Central memory CD8-positive, alpha-beta T cell (primary cell): Measurements from ENCODE around the gene PIM1.
A peak's percentile ranks its signal among the peaks of the same experiment; 100 is the strongest.
"Not testable (repeated sequence)": the region's sequence is repeated elsewhere in the genome, so short reads cannot be mapped to it uniquely, and the experiment has no call there.

Experiments used
- ATAC-seq: fragments of 150-1000 bp; cut with Tn5 transposase; replicated peaks from 2 replicates; pipeline ENCODE4 v1.10.0; 2022; ENCODE audit warnings: mild to moderate bottlenecking, moderate FRiP score, moderate number of reproducible peaks; ENCODE audit not compliant: poor library complexity, severe bottlenecking; ENCODE audit errors: extremely low read depth
- DNase-seq, 2 donors: peaks; one replicate each; pipeline ENCODE4 v3.0.0; 2021; ENCODE audit warnings: low spot score in 2 of 2
- H3K27ac Mint-ChIP-seq: one replicate; pipeline ENCODE4 v1.8.0; 2022; ENCODE audit warnings: low read depth, mild to moderate bottlenecking, moderate library complexity, mixed read lengths
- H3K27me3 Mint-ChIP-seq: one replicate; pipeline ENCODE4 v1.8.0; 2022; ENCODE audit warnings: mixed read lengths
- H3K36me3 Mint-ChIP-seq: one replicate; pipeline ENCODE4 v1.8.0; 2022; ENCODE audit warnings: mild to moderate bottlenecking, moderate library complexity, mixed read lengths; ENCODE audit not compliant: insufficient read depth
- H3K4me1 Mint-ChIP-seq: one replicate; pipeline ENCODE4 v1.8.0; 2022; ENCODE audit warnings: mixed read lengths
- H3K4me3 Mint-ChIP-seq: one replicate; pipeline ENCODE4 v1.8.0; 2022; ENCODE audit warnings: mild to moderate bottlenecking, moderate library complexity, mixed read lengths
- H3K9me3 Mint-ChIP-seq: one replicate; pipeline ENCODE4 v1.8.0; 2022; ENCODE audit warnings: mixed read lengths

The PIM1 gene

GRCh38 chr6:37177077-37177934 lies 7.4 kb downstream of the PIM1 start:
- no peak overlapping the region for H3K27ac Mint-ChIP-seq

GRCh38 chr6:37177935-37178517 lies 8.1 kb downstream of the PIM1 start:
- H3K4me3 Mint-ChIP-seq: no peak overlapping the region
- H3K27ac Mint-ChIP-seq: no peak overlapping the region
- H3K36me3 Mint-ChIP-seq: peaks cover 38% of the 10 kb centered on the region
- ATAC-seq (no peak), DNase-seq (no peak)
- H3K27me3 Mint-ChIP-seq: no peaks in the 10 kb centered on the region
- peaks cover 45% of the 10 kb centered on the region for H3K4me1 Mint-ChIP-seq
- H3K9me3 Mint-ChIP-seq: no peaks in the 10 kb centered on the region

More at GRCh38 chr6:37177077-37177934, 7.4 kb downstream of the PIM1 start:
- peaks cover 47% of the 10 kb centered on the region for H3K4me1 Mint-ChIP-seq
- no peak for DNase-seq
- H3K9me3 Mint-ChIP-seq: no peaks in the 10 kb centered on the region
- no peak overlapping the region for H3K4me3 Mint-ChIP-seq
- H3K27me3 Mint-ChIP-seq: no peaks in the 10 kb centered on the region
- peaks cover 46% of the 10 kb centered on the region for H3K36me3 Mint-ChIP-seq
- no peak for ATAC-seq

- no peak overlapping the region for H3K4me3 Mint-ChIP-seq
- DNase-seq: no peak
- ATAC-seq: no peak
- peaks cover 19% of the 10 kb centered on the region for H3K36me3 Mint-ChIP-seq
- no peaks in the 10 kb centered on the region for H3K9me3 Mint-ChIP-seq
- H3K27ac Mint-ChIP-seq: no peak overlapping the region
- H3K27me3 Mint-ChIP-seq: no peaks in the 10 kb centered on the region
- H3K4me1 Mint-ChIP-seq: peaks cover 34% of the 10 kb centered on the region
Observed at GRCh38 chr6:37180075-37180474, 10.1 kb downstream of the PIM1 start.

DNA sequence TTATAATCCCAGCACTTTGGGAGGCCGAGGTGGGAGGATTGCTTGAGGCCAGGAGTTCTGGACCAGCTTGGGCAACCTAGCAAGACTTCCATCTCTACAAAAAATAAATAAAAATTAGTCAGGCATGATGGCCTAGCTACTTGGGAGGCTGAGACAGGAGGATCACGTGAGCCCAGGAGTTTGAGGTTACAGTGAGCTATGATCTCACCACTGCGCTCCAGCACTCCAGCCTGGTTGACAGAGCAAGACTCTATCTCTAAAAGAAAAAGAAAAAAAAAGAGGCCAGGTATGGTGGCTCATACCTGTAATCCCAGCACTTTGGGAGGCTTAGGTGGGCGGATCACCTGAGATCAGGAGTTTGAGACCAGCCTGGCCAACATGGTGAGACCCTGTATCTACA lies 10.7 kb downstream of the PIM1 start:
- not testable (repeated sequence) for ATAC-seq, H3K4me3 Mint-ChIP-seq, H3K27ac Mint-ChIP-seq, H3K27me3 Mint-ChIP-seq, H3K9me3 Mint-ChIP-seq, DNase-seq
- peaks cover 31% of the 10 kb centered on the region for H3K4me1 Mint-ChIP-seq
- H3K36me3 Mint-ChIP-seq: peaks cover 13% of the 10 kb centered on the region

DNA sequence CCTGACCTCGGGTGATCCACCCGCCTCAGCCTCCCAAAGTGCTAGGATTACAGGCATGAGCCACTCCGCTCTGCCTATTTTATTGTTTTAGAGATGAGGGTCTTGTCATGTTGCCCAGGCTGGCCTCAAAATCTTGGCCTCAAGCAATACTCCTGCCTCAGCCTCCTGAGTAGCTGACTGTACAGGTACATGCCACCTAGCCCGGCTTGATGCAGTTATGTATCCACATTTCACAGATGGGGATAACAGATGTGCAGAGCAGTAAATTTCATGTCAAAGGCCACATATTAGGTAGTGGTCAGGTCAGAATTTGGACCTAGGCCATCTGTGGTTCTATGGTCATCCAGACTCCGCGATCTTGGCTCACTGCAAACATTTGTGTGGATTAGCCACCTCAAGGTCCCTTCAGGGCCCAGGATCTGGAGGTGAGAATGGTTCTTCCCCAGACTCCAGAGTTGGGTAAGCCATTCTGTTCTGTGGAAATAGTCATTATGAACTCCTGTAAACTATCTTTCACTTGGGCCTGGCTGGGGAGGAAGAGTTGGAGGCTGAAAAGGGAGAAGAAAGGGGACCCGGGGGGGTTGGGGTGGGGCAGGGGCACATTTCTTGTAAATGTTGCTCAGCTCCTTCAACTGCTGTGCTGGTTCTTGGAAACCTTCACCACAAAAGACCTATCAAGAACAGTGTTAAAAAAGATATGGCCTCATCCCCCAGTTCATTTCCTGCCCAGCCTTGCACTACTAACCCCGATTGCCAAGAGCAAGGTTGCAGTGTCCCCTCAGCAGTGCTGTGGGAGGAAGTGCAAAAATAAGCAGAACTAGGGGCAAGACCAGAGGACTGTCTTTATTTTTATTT lies 13.0 kb downstream of the PIM1 start:
- peak overlapping the region; percentile 50 for H3K4me3 Mint-ChIP-seq
- H3K27me3 Mint-ChIP-seq: no peaks in the 10 kb centered on the region
- H3K36me3 Mint-ChIP-seq: peaks cover 3% of the 10 kb centered on the region
- ATAC-seq (peak; percentile 100), DNase-seq (peak in 1 of 2 donors; percentile 61)
- peaks cover 36% of the 10 kb centered on the region for H3K4me1 Mint-ChIP-seq
- no peaks in the 10 kb centered on the region for H3K9me3 Mint-ChIP-seq
- H3K27ac Mint-ChIP-seq: peak overlapping the region; percentile 44

DNA sequence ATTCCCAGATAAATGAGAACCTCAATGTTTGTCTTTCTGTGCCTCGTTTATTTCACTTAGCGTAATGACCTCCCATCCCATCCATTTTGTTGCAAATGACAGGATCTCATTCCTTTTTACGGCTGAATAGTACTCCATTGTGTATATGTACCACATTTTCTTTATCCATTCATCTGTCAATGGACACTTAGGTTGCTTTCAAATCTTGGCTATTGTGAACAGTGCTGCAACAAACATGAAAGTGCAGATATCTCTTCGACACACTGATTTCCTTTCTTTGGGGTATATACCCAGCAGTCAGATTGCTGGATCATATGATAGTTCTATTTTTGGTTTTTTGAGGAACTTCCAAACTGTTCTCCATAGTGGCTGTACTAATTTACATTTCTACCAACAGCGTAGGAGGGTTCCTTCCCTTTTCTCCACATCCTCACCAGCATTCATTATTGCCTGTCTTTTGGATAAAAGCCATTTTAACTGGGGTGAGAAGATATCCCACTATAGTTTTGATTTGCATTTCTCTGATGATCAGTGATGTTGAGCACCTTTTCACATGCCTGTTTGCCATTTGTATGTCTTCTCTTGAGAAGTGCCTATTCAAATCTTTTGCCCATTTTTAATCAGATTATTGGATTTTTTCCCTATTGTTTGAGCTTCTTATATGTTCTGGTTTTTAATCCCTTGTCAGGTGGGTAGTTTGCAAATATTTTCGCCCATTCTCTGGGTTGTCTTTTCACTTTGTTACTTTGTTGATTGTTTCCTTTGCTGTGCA lies 16.2 kb downstream of the PIM1 start:
- H3K27ac Mint-ChIP-seq: peak overlapping the region; percentile 56
- H3K27me3 Mint-ChIP-seq, DNase-seq, H3K36me3 Mint-ChIP-seq, H3K4me3 Mint-ChIP-seq, H3K9me3 Mint-ChIP-seq, ATAC-seq: not testable (repeated sequence)
- peaks cover 32% of the 10 kb centered on the region for H3K4me1 Mint-ChIP-seq

DNA sequence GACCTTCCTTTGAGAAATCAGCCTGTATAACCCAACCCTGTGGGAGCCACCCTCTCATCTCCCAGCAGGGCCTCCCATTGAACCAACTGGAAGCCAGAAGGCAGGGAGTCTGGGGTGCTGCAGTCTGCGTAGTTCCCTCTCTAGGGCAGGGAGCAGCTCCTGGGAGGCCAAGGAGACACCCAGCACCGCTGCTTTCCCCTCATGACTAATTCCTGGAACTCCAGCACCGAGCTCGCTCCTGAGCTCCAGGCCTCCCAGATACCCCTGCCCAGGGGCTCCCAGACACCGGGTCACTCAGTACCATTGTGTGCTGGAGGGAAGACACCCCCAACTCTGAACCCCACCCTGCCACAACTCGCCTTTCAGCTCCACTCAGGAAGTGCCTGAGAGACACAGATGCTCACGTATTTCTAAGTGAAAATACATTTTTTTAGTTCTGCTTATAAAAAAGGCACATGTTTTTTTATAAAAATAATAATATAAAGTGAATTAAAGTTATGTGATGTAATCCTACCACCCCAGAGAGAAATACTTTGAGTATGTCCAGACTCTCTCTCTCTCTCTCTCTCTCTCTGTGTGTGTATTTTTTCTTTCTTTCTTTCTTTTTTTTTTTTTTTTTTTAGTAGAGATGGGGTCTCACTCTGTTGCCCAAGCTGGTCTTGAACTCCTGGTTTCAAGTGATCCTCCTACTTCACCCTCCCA lies 17.5 kb downstream of the PIM1 start:
- Mint-ChIP-seq H3K4me1 (peaks cover 35% of the 10 kb centered on the region), H3K4me3 (peak overlapping the region; percentile 50), H3K36me3 (peaks cover 3% of the 10 kb centered on the region), H3K9me3 (no peaks in the 10 kb centered on the region), H3K27ac (peak overlapping the region; percentile 93), H3K27me3 (no peaks in the 10 kb centered on the region)
- no peak for DNase-seq
- no peak for ATAC-seq

DNA sequence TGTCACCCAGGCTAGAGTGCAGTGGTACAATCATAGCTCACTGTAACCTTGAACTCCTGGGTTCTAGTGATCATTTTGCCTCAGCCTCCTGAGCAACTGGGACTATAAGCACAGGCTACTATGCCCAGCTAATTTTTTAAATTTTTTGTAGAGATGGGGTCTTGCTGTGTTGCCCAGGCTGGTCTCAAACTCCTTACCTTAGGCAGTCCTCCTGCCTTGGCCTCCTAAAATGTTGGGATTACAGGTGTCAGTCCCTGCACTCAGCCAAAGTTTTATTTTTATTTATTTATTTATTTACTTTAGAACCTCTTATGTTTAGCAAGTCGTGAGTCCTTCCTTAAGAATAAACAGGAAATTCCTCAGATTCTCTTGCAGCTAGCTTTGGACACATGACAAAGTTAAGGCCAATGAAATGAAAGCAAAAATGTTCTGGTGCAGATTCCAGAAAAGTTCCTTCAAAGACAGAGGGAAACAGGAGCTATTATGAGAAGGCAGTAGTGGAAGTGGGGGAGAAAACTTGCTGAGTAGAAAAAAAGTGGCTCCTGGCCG lies 19.1 kb downstream of the PIM1 start:
- H3K27me3 Mint-ChIP-seq: no peaks in the 10 kb centered on the region
- ATAC-seq (no peak), DNase-seq (no peak)
- peaks cover 3% of the 10 kb centered on the region for H3K36me3 Mint-ChIP-seq
- H3K4me3 Mint-ChIP-seq: no peak overlapping the region
- peaks cover 31% of the 10 kb centered on the region for H3K4me1 Mint-ChIP-seq
- no peaks in the 10 kb centered on the region for H3K9me3 Mint-ChIP-seq
- H3K27ac Mint-ChIP-seq: no peak overlapping the region

DNA sequence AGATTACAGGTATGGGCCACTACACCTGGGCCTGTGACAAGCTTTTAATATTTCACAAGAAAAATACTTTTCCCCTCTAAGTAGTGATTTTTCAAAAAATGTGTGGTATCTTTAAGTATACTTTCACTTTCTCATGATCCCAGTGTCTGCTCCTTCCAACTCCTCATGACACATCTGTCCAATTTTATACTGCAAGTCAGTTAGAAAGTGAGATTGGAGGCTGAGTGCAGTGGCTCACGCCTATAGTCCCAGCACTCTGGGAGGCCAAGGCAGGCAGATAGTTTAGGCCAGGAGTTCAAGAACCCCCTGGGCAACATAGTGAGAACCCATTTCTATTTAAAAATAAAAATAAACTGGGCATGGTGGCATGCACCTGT lies 20.2 kb downstream of the PIM1 start:
- no peaks in the 10 kb centered on the region for H3K9me3 Mint-ChIP-seq
- no peak for DNase-seq
- no peak overlapping the region for H3K4me3 Mint-ChIP-seq
- no peaks in the 10 kb centered on the region for H3K27me3 Mint-ChIP-seq
- H3K36me3 Mint-ChIP-seq: peaks cover 3% of the 10 kb centered on the region
- no peak for ATAC-seq
- peak overlapping the region; percentile 6 for H3K27ac Mint-ChIP-seq
- H3K4me1 Mint-ChIP-seq: peaks cover 34% of the 10 kb centered on the region

- Mint-ChIP-seq H3K4me1 (peaks cover 16% of the 10 kb centered on the region), H3K27me3 (no peaks in the 10 kb centered on the region), H3K27ac (no peak overlapping the region), H3K4me3 (no peak overlapping the region), H3K9me3 (no peaks in the 10 kb centered on the region), H3K36me3 (no peaks in the 10 kb centered on the region)
- DNase-seq (no peak), ATAC-seq (no peak)
Observed at GRCh38 chr6:37192666-37193065, 22.7 kb downstream of the PIM1 start.

DNA sequence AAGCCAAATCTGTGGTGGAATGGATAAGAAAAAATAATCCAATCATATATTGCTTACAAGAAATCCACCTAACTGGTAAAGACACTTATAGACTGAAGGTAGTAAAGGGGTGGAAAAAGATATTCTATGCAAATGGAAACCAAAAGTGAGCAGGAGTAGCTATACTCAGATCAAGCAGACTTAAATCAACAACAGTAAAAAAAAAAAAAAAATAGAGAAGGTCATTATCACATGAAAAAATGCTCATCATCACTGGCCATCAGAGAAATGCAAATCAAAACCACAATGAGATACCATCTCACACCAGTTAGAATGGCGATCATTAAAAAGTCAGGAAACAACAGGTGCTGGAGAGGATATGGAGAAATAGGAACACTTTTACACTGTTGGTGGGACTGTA lies 24.9 kb downstream of the PIM1 start:
- not testable (repeated sequence) for DNase-seq, H3K36me3 Mint-ChIP-seq, H3K4me3 Mint-ChIP-seq, H3K27ac Mint-ChIP-seq, ATAC-seq, H3K9me3 Mint-ChIP-seq, H3K27me3 Mint-ChIP-seq
- peaks cover 16% of the 10 kb centered on the region for H3K4me1 Mint-ChIP-seq
